Activated CD8-positive, alpha-beta memory T cell treated with anti-CD3 and anti-CD28 coated beads for 36 hours (primary cell): ENCODE measurements around the gene KRTAP5-9. TPM values are rescaled to one million over a fixed set of nuclear protein-coding genes. Genes with fewer than 3 reads are reported as not detected.
"Not testable (repeated sequence)": the region's sequence is repeated elsewhere in the genome, so short reads cannot be mapped to it uniquely, and the experiment has no call there.

Experiments
- CTCF ChIA-PET: fragments of 350-600 bp; sonication (Branson Sonifier 250); formaldehyde crosslinking; loops from one replicate; lab custom pipeline; 2021; ENCODE audit warnings: antibody characterized with exemption; lab: Charles Lee
- POLR2A ChIA-PET: fragments of 350-600 bp; sonication (Branson Sonifier 250); formaldehyde crosslinking; loops from one replicate; lab custom pipeline; 2021; ENCODE audit warnings: antibody characterized with exemption; lab: Charles Lee
- total RNA-seq, 2 experiments: library from RNA; stranded (reverse); gene quantifications; one replicate each; pipeline ENCODE4 v1.2.3, GENCODE V29; 2021

Gene KRTAP5-9
- total RNA-seq, 2 experiments from 2014 or later = not detected

DNA sequence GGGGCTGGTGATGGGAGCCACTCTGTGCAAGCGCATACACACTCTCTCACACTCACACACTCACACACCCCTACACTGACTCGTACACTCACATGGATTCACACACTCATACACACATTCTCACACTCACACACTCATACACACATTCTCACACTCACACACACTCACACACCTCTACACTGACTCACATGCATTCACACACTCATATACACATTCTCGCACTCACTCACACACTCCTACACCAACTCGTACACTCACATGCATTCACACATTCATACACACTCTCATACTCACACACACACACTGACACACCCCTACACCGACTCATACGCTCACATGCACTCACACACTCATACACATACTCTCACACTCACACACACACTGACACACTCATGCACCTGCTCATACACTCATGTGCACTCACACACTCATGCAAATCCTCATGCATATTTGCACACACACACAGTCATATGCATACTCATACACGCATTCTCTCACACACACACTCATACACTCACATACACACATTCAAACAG, 29.3 kb downstream of the KRTAP5-9 start:
- CTCF ChIA-PET = no interaction called here
- POLR2A ChIA-PET = no interaction called here

DNA sequence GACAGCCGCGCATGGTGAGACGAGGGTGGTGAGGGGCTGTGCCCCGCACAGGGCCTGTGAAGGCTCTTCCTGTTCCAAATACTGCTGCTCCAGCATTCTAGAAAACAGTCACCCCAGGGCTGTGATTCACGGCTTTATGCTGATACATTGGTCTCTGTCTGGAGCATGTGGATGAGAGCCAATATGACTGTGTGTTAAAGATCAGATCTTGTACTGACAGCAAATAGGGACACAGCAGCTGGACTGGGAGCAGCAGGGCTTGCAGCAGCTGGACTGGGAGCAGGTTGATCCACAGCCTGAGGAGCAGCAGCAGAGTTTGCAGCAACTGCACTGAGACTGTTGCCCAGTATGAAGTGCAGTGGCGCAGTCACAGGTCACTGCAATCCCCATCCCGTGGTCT, 31.3 kb downstream of the KRTAP5-9 start:
- CTCF ChIA-PET, POLR2A ChIA-PET: not testable (repeated sequence)

DNA sequence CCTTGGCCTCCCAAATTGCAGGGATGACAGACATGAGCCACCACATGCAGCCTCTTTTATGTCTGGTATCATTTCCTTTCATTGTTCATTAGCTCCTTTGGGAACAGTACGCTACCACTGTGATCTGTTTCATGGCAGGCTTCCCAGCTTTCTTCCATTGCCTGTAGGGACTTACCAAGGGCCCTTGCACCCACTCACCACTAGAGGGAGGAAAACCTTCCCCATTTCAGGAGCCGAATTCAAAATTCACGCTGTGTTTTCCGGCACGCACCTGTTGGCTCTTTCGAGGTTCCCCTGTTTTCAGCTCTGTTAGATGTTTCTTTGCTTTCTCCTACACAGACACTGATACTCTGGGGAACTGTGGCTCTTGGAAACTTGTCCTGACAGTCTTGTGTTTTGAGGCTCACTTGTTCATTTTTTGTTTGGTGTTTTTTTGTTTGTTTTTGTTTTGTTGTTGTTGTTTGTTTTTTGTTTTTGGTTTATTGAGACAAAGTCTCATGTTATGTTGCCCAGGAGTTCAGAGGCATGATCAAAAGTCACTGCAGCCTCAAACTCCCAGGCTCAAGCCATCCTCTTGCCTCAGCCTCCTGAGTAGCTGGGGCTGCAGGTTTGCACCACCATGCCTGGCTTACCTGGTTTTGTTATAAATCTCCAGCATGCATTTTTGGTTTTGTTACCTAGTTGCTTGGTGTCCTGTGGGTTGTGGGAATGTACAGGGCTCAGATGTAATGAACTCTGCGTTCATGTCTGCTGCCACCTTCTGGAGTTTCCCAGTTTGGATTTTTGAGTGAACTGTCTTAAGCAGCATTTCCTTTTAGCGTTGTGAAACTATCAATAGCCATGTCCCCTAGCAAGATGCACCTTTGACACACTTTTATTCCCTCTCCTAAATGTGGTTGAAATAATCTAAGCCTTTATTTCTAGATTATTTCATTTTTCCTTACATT, 32.1 kb downstream of the KRTAP5-9 start:
- POLR2A ChIA-PET = no interaction called here

GRCh38 chr11:71581826-71582225, 33.6 kb downstream of the KRTAP5-9 start:
- CTCF ChIA-PET = no interaction called here
- POLR2A ChIA-PET = no interaction called here

More for the DNA sequence above, 32.1 kb downstream of the KRTAP5-9 start:
- CTCF ChIA-PET = no interaction called here

DNA sequence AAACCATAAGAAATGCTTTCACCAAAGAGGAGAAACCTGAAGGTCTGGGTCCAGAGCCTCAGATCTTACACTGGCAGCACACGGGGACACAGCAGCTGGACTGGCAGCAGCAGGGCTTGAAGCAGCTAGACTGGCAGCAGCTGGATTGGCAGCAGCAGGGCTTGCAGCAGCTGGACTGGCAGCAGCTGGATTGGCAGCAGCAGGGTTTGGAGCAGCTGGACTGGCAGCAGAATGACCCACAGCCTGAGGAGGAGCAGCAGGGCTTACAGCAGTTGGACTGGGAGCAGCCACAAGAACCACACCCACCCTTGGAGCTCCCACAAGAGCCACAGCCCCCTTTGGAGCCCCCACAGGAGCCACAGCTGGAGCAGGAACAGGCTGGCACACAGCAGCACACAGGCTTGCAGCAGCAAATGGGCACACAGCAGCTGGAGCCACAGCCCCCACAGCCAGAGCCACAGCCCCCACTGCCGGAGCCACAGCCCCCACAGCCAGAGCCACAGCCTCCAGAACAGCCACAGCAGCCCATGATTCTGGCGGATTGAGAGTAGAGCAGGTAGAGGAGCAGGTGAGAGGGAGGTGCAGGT, 34.2 kb downstream of the KRTAP5-9 start, which contains the start of gene KRTAP5-11:
Gene KRTAP5-11 (minus strand): TSS at position 567 of the 587 bp plus-strand sequence. CDS start 38 bp downstream, at position 529.
- CTCF ChIA-PET = no interaction called here

DNA sequence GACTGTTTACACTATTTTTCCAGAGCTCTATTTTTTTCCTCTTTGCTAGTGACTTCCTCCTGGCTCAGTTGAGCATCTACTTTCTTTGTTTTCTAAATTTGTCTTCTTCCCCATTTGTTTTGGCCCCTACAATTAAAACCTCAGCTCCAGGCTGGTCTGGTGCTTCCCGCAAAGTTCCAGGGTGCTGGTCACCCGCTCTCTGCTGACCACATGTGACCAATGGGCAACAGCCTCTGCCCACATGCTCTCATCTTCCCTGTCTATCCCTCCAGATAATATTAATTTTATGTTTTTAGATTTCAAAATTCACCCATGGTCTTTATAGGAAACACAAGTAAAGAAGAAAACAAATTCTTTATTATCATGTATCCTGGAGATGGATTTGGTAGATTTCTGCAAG, 34.7 kb downstream of the KRTAP5-9 start:
- POLR2A ChIA-PET = not testable (repeated sequence)

More for the DNA sequence above, 34.2 kb downstream of the KRTAP5-9 start, which contains the start of gene KRTAP5-11:
- POLR2A ChIA-PET = no interaction called here

GRCh38 chr11:71585673-71586072, 37.5 kb downstream of the KRTAP5-9 start:
- CTCF ChIA-PET, POLR2A ChIA-PET: not testable (repeated sequence)

More for the DNA sequence above, 34.7 kb downstream of the KRTAP5-9 start:
- CTCF ChIA-PET = not testable (repeated sequence)

- POLR2A ChIA-PET, CTCF ChIA-PET: not testable (repeated sequence)
Observed at GRCh38 chr11:71588314-71588713, 40.1 kb downstream of the KRTAP5-9 start.

- POLR2A ChIA-PET, CTCF ChIA-PET: not testable (repeated sequence)
Observed at GRCh38 chr11:71588822-71589545, 40.8 kb downstream of the KRTAP5-9 start.

GRCh38 chr11:71589546-71589920, 41.3 kb downstream of the KRTAP5-9 start:
- POLR2A ChIA-PET, CTCF ChIA-PET: not testable (repeated sequence)

Other genes starting within 250 kb of the KRTAP5-9 start
- 10 to 100 TPM; 72.8 to 73.7 TPM for gene DHCR7, start 100.0 kb upstream of the KRTAP5-9 start, total RNA-seq
- 10 to 100 TPM; 59.1 to 64.5 TPM for gene NADSYN1, start 95.2 kb upstream of the KRTAP5-9 start, total RNA-seq
- not detected for gene KRTAP5-7, start 21.2 kb upstream of the KRTAP5-9 start, total RNA-seq
- gene KRTAP5-8, start 10.4 kb upstream of the KRTAP5-9 start, total RNA-seq = not detected
- not detected for gene KRTAP5-10, start 17.1 kb downstream of the KRTAP5-9 start, total RNA-seq
- gene KRTAP5-11, start 34.5 kb downstream of the KRTAP5-9 start, total RNA-seq = not detected